HepG2 (cell line): ENCODE results near the gene GALR3. TPM values are rescaled to one million over a fixed set of nuclear protein-coding genes. Genes with fewer than 3 reads are reported as not detected.

Experiments
- ESRRA ChIP-seq: sonication (generic); formaldehyde crosslinking; IDR thresholded peaks from 2 replicates; pipeline ENCODE4 v1.5.1; 2020; ENCODE audit warnings: mild to moderate bottlenecking, low read depth, missing genetic modification reagents
- FOSL2 ChIP-seq: sonication (generic); formaldehyde crosslinking; IDR thresholded peaks from 2 replicates; pipeline ENCODE4 v1.4.0; 2020; ENCODE audit warnings: missing genetic modification reagents
- FOXJ3 ChIP-seq: sonication (generic); formaldehyde crosslinking; IDR thresholded peaks from 2 replicates; pipeline ENCODE4 v1.4.0; 2020; ENCODE audit warnings: missing genetic modification reagents, mild to moderate bottlenecking, borderline replicate concordance
- GFI1 ChIP-seq: sonication (generic); formaldehyde crosslinking; IDR thresholded peaks from 2 replicates; pipeline ENCODE4 v1.5.0; 2020; ENCODE audit warnings: missing genetic modification reagents, mild to moderate bottlenecking, borderline replicate concordance
- GTF2F1 ChIP-seq: fragments of 150-350 bp; IDR thresholded peaks from 2 replicates; pipeline ENCODE4 v1.6.1; 2014; ENCODE audit warnings: low read length
- HDAC2 ChIP-seq: sonication (generic); formaldehyde crosslinking; IDR thresholded peaks from 2 replicates; pipeline ENCODE4 v1.4.0; 2020; ENCODE audit warnings: missing genetic modification reagents
- KDM5B ChIP-seq: sonication (generic); formaldehyde crosslinking; IDR thresholded peaks from 2 replicates; pipeline ENCODE4 v1.4.0; 2020; ENCODE audit warnings: missing genetic modification reagents, mild to moderate bottlenecking, borderline replicate concordance
- MBD4 ChIP-seq: IDR thresholded peaks from 2 replicates; pipeline ENCODE4 v1.6.1; 2012; ENCODE audit warnings: low read length, inconsistent platforms, borderline replicate concordance
- MYPOP ChIP-seq: sonication (generic); formaldehyde crosslinking; IDR thresholded peaks from 2 replicates; pipeline ENCODE4 v1.8.1; 2023; ENCODE audit warnings: mild to moderate bottlenecking, moderate library complexity, missing genetic modification reagents
- NONO ChIP-seq, 2 experiments: fragments of 450-650 bp in 1 of 2; sonication (generic) in 1 of 2; formaldehyde crosslinking in 1 of 2; IDR thresholded peaks in 1 of 2; conservative IDR thresholded peaks in 1 of 2; 2 replicates each; pipeline versions ENCODE4 v1.6.1 to v1.8.0; 2017 to 2022; ENCODE audit warnings: mild to moderate bottlenecking in 1 of 2, missing genetic modification reagents in 1 of 2, moderate library complexity in 1 of 2
- NR2F2 ChIP-seq: IDR thresholded peaks from 2 replicates; pipeline ENCODE4 v1.6.1; 2012; ENCODE audit warnings: low read depth, inconsistent platforms, borderline replicate concordance
- NRL ChIP-seq: sonication (generic); formaldehyde crosslinking; IDR thresholded peaks from 2 replicates; pipeline ENCODE4 v1.5.0; 2020; ENCODE audit warnings: missing genetic modification reagents, mild to moderate bottlenecking, moderate library complexity, borderline replicate concordance
- POLR2G ChIP-seq: fragments of 200-400 bp; formaldehyde crosslinking; IDR thresholded peaks from 2 replicates; pipeline ENCODE4 v1.6.1; 2018; ENCODE audit warnings: mild to moderate bottlenecking, low read depth, low read length, moderate library complexity
- RBFOX2 ChIP-seq: fragments of 200-400 bp; formaldehyde crosslinking; IDR thresholded peaks from 2 replicates; pipeline ENCODE4 v1.6.1; 2017; ENCODE audit warnings: low read depth, mild to moderate bottlenecking, low read length
- TRIM22 ChIP-seq: fragments of 450-650 bp; IDR thresholded peaks from 2 replicates; pipeline ENCODE4 v1.6.1; 2017
- ZBED4 ChIP-seq: sonication (generic); formaldehyde crosslinking; IDR thresholded peaks from 2 replicates; pipeline ENCODE4 v1.4.0; 2020; ENCODE audit warnings: missing genetic modification reagents, borderline replicate concordance
- ZEB1 ChIP-seq: IDR thresholded peaks from 2 replicates; pipeline ENCODE4 v1.6.1; 2012; ENCODE audit warnings: mild to moderate bottlenecking, low read depth, inconsistent platforms; ENCODE audit not compliant: insufficient replicate concordance
- ZFP36L2 ChIP-seq: sonication (generic); formaldehyde crosslinking; IDR thresholded peaks from 2 replicates; pipeline ENCODE4 v1.4.0; 2020; ENCODE audit warnings: missing genetic modification reagents
- ZIK1 ChIP-seq: sonication (generic); formaldehyde crosslinking; IDR thresholded peaks from 2 replicates; pipeline ENCODE4 v1.5.0; 2020; ENCODE audit warnings: mild to moderate bottlenecking, low read depth, missing genetic modification reagents, borderline replicate concordance
- ZNF121 ChIP-seq: sonication (generic); formaldehyde crosslinking; IDR thresholded peaks from 2 replicates; pipeline ENCODE4 v1.5.0; 2020; ENCODE audit warnings: mild to moderate bottlenecking, missing genetic modification reagents
- ZNF589 ChIP-seq: sonication (generic); formaldehyde crosslinking; conservative IDR thresholded peaks from 2 replicates; pipeline ENCODE4 v1.8.0; 2022; ENCODE audit warnings: mild to moderate bottlenecking, moderate library complexity, missing genetic modification reagents
- ZUFSP ChIP-seq: sonication (generic); formaldehyde crosslinking; IDR thresholded peaks from 2 replicates; pipeline ENCODE4 v1.9.0; 2021; ENCODE audit warnings: missing genetic modification reagents, mild to moderate bottlenecking, borderline replicate concordance
- polyA plus RNA-seq, 8 experiments: library from polyadenylated mRNA; depleted of rRNA in 3 of 8; stranded (reverse) in 7 of 8; unstranded in 1 of 8; fragments of >200 nt; fragmentation: Illumina TruSeq in 4 of 8; extraction: Trizol in 4 of 8; gene quantifications; 2 replicates each; pipeline versions ENCODE4 v1.2.1 to v1.2.3, GENCODE V29; 2011 to 2016; ENCODE audit warnings: low read depth in 4 of 8, missing spikeins in 1 of 8, mixed read lengths in 1 of 8; ENCODE audit not compliant: insufficient read depth in 1 of 8
- total RNA-seq, 5 experiments: library from RNA; depleted of rRNA; stranded (reverse); fragments of >200 nt; fragmentation: Illumina TruSeq; extraction: Trizol; gene quantifications; 2 replicates each; pipeline ENCODE4 v1.2.3, GENCODE V29; 2016; ENCODE audit warnings: low read depth in 1 of 5

Gene GALR3
- total and polyA plus RNA-seq, 2 of the 13 experiments (the other 11 are each of a cell fraction or from before 2014, with no cell fraction given) = 0.13 TPM; not detected in 1

- TF ChIP-seq NR2F2 (no peak), ZUFSP (no peak), HDAC2 (CRISPR knock-in tag) (0 out of 2 replicates have a peak, but pooled peaks have one; percentile 24), ZEB1 (peak; percentile 29), ZNF121 (CRISPR knock-in tag) (no peak), TRIM22 (no peak), FOSL2 (CRISPR knock-in tag) (peak; percentile 40; the same call in 1 of the 2 replicates), KDM5B (no peak), ZFP36L2 (no peak), ZBED4 (CRISPR knock-in tag) (no peak), ESRRA (CRISPR knock-in tag) (no peak), RBFOX2 (no peak), MBD4 (no peak), GTF2F1 (no peak), GFI1 (CRISPR knock-in tag) (no peak), NONO (IDR thresholded peaks at IDR 0.05) (no peak), NONO (CRISPR knock-in tag; conservative IDR thresholded peaks at IDR 0.05) (no peak), NRL (CRISPR knock-in tag) (no peak), ZIK1 (no peak), POLR2G (no peak), FOXJ3 (CRISPR knock-in tag) (no peak), MYPOP (CRISPR knock-in tag) (no peak), ZNF589 (CRISPR knock-in tag) (no peak)
Measured at GRCh38 chr22:37784829-37785495, 38.2 kb upstream of the GALR3 start (continued).
